ENCODE results near the gene ATP2B3.

Gene ATP2B3

DNA sequence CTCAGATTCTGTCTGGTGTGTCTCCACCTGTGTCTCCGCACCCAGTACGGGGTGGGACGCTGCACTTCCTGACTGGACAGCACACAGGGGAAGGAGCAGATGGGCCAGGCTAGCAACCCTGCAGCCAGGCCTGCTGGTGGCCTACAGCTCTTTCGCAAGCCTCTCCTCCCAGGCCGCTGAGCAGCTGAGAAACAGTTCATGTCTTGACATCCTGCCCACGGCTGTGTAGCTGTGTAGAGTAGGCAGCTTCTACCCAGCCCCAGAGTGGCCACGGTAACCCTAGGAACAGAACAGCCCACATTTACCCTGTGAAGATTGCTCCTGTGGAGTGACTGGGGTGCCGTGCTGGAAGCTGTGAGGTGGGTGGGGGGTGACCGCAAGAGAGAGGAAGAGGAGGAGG is 42.6 kb downstream of the ATP2B3 start:
- Histone ChIP-seq H3K4me3 (ENCODE audit: low read depth in 1 of 5, low read length in 5 of 5) (no peak overlapping the region), H3K9me3 (ENCODE audit: control insufficient read depth in 5 of 5, low read length in 5 of 5) (no peaks in the 10 kb centered on the region), H3K27me3 (ENCODE audit: control insufficient read depth in 5 of 5, insufficient read depth in 4 of 5, low read length in 5 of 5) (peaks cover 13 to 46% (median 34%) of the 10 kb centered on the region in 5 donors), H3K36me3 (ENCODE audit: control insufficient read depth in 5 of 5, insufficient read depth in 5 of 5, low read length in 5 of 5) (no peaks in the 10 kb centered on the region), H3K9ac (ENCODE audit: low read length in 5 of 5) (no peak overlapping the region), H3K27ac (ENCODE audit: low read depth, low read length) (no peak overlapping the region), H3K4me1 (ENCODE audit: control insufficient read depth in 5 of 5, insufficient read depth in 5 of 5, low read length in 5 of 5) (peaks cover 0 to 10% (median 6%) of the 10 kb centered on the region in 5 donors)

DNA sequence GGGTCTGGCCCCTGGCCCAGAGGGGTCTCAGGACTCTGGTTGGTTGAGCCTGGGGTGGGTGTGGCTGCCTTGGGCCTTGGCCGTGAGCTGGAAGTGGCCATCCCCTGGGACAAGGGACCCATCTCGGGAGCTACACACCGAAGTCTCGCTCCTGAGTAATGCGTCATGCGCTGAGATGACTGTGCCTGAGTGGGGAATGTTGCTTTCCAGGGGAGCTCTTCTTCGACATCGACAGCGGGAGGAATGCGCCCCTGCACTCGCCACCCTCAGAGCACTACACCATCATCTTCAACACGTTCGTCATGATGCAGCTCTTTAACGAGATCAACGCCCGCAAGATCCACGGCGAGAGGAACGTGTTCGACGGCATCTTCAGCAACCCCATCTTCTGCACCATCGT is 43.0 kb downstream of the ATP2B3 start:
- H3K36me3 ChIP-seq (ENCODE audit: control insufficient read depth in 5 of 5, insufficient read depth in 5 of 5, low read length in 5 of 5), result no peaks in the 10 kb centered on the region
- no peak overlapping the region for H3K4me3 ChIP-seq (ENCODE audit: low read depth in 1 of 5, low read length in 5 of 5)
- no peak overlapping the region for H3K9ac ChIP-seq (ENCODE audit: low read length in 5 of 5)
- no peak overlapping the region for H3K27ac ChIP-seq (ENCODE audit: low read depth, low read length)
- peaks cover 0 to 10% (median 6%) of the 10 kb centered on the region in 5 donors for H3K4me1 ChIP-seq (ENCODE audit: control insufficient read depth in 5 of 5, insufficient read depth in 5 of 5, low read length in 5 of 5)
- H3K27me3 ChIP-seq (ENCODE audit: control insufficient read depth in 5 of 5, insufficient read depth in 4 of 5, low read length in 5 of 5), result peaks cover 11 to 42% (median 33%) of the 10 kb centered on the region in 5 donors
- H3K9me3 ChIP-seq (ENCODE audit: control insufficient read depth in 5 of 5, low read length in 5 of 5), result no peaks in the 10 kb centered on the region

DNA sequence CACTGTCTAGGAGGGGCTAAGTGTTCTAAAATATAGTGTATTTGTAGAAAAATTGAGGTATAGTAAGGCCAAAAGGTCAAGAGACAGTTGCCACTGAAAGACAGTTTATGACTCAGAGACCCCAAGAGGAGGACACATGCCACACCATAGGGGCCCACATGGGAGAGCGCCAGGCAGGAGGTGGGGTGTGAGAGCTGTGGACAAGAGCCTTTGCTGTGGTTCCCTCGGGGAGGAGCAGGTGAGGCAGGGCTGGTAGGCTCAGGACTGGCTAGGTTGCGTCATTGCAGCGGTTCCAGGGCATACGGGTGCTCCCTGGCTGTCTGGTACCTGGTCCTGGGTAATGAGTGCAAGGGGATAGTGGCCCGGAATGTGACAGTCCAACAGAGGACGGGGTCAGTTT is 43.9 kb downstream of the ATP2B3 start:
- H3K4me3 ChIP-seq (ENCODE audit: low read depth in 1 of 5, low read length in 5 of 5), result no peak overlapping the region
- H3K9ac ChIP-seq (ENCODE audit: low read length in 5 of 5), result no peak overlapping the region
- peaks cover 0 to 10% (median 6%) of the 10 kb centered on the region in 5 donors for H3K4me1 ChIP-seq (ENCODE audit: control insufficient read depth in 5 of 5, insufficient read depth in 5 of 5, low read length in 5 of 5)
- no peaks in the 10 kb centered on the region for H3K36me3 ChIP-seq (ENCODE audit: control insufficient read depth in 5 of 5, insufficient read depth in 5 of 5, low read length in 5 of 5)
- H3K27ac ChIP-seq (ENCODE audit: low read depth, low read length), result no peak overlapping the region
- peaks cover 8 to 39% (median 30%) of the 10 kb centered on the region in 5 donors for H3K27me3 ChIP-seq (ENCODE audit: control insufficient read depth in 5 of 5, insufficient read depth in 4 of 5, low read length in 5 of 5)
- H3K9me3 ChIP-seq (ENCODE audit: control insufficient read depth in 5 of 5, low read length in 5 of 5), result no peaks in the 10 kb centered on the region

DNA sequence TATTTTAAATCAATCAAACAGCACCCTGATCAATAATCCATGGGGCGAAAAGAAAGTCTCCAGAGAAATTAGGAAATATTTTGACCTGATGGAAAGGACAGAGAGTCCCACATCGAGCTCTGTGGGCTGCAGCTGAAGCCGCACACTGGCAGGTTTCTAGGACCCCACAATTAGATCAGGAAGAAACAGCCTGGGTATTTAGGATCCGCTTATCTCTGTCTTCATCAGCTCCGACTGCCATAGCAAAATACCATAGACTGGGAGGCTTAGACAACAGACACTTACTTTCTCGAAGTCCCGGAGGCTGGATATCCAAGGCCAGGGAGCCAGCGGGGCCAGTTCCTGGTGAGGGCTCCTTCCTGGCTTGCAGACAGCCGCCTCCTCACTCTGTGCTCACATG is 45.1 kb downstream of the ATP2B3 start:
- Histone ChIP-seq H3K4me1 (ENCODE audit: control insufficient read depth in 5 of 5, insufficient read depth in 5 of 5, low read length in 5 of 5) (peaks cover 0 to 10% (median 6%) of the 10 kb centered on the region in 5 donors), H3K9ac (ENCODE audit: low read length in 5 of 5) (no peak overlapping the region), H3K4me3 (ENCODE audit: low read depth in 1 of 5, low read length in 5 of 5) (no peak overlapping the region), H3K27me3 (ENCODE audit: control insufficient read depth in 5 of 5, insufficient read depth in 4 of 5, low read length in 5 of 5) (peaks cover 0 to 35% (median 28%) of the 10 kb centered on the region in 5 donors), H3K9me3 (ENCODE audit: control insufficient read depth in 5 of 5, low read length in 5 of 5) (no peaks in the 10 kb centered on the region), H3K36me3 (ENCODE audit: control insufficient read depth in 5 of 5, insufficient read depth in 5 of 5, low read length in 5 of 5) (no peaks in the 10 kb centered on the region), H3K27ac (ENCODE audit: low read depth, low read length) (no peak overlapping the region)

DNA sequence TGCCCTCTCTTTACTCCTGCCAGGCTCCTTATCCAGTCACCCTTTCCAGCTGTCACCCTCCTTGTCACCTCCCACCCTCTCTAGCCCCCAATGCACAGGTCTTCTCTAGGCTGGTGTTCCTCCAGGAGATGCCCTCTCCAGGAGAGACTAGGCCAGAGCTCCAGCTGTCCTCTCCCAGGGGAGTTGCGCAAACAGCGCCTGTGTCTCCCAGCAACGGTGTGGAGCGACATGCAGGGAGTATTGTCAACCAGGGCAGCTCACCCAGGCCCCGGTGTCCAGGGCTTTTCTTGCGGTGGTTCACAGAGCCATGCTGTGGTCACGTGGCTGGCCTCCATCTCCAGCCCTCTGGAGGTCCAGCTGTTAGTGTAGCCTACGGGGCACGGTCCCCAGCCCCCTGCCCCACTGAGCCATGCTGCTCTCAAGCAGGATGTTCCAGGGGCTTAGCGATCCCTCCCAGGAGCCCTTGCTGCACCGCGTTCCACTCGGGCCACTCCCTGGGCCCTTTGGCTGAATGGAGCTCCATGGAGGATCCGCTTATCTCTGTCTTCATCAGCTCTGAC is 46.7 kb downstream of the ATP2B3 start:
- peaks cover 0 to 42% (median 38%) of the 10 kb centered on the region in 5 donors for H3K27me3 ChIP-seq (ENCODE audit: control insufficient read depth in 5 of 5, insufficient read depth in 4 of 5, low read length in 5 of 5)
- H3K27ac ChIP-seq (ENCODE audit: low read depth, low read length), result no peak overlapping the region

DNA sequence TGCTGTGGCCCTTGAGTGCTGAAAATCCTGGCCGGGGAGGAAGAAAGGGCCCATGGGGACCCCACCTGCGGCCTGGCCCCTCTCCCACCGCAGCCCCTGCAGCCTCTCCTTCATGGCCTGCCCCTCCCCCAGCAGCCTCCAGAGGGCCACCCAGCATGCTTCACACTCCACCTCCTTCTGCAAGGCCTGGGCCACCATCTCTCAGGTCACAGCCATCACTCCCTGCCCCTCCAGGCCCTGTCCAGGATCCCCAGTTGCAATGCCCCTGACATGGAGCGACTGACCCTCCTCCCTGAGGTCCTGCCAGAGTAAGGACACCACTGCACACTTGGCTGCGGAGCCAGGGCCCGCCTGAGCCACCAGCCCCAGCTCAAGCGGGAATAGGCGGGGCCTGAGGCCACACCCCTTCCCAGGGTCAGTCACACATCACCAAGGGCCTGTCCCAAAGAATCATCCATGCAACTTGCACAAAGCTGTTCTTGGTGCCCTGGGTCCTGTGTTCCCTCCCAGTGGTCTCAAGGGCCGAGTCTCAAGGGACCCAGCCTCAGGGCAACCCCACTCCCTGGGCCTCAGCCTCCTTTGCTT is 48.6 kb downstream of the ATP2B3 start:
- Histone ChIP-seq H3K4me1 (ENCODE audit: control insufficient read depth in 5 of 5, insufficient read depth in 5 of 5, low read length in 5 of 5) (peaks cover 0 to 4% (median 0%) of the 10 kb centered on the region in 5 donors), H3K4me3 (ENCODE audit: low read depth in 1 of 5, low read length in 5 of 5) (no peak overlapping the region), H3K27ac (ENCODE audit: low read depth, low read length) (no peak overlapping the region), H3K9ac (ENCODE audit: low read length in 5 of 5) (no peak overlapping the region), H3K9me3 (ENCODE audit: control insufficient read depth in 5 of 5, low read length in 5 of 5) (peaks cover 0 to 4% (median 0%) of the 10 kb centered on the region in 5 donors), H3K27me3 (ENCODE audit: control insufficient read depth in 5 of 5, insufficient read depth in 4 of 5, low read length in 5 of 5) (peaks cover 0 to 45% (median 37%) of the 10 kb centered on the region in 5 donors), H3K36me3 (ENCODE audit: control insufficient read depth in 5 of 5, insufficient read depth in 5 of 5, low read length in 5 of 5) (no peaks in the 10 kb centered on the region)

More for the DNA sequence above, 46.7 kb downstream of the ATP2B3 start:
- no peak overlapping the region for H3K4me3 ChIP-seq (ENCODE audit: low read depth in 1 of 5, low read length in 5 of 5)
- peaks cover 0 to 4% (median 0%) of the 10 kb centered on the region in 5 donors for H3K9me3 ChIP-seq (ENCODE audit: control insufficient read depth in 5 of 5, low read length in 5 of 5)
- peaks cover 0 to 10% (median 6%) of the 10 kb centered on the region in 5 donors for H3K4me1 ChIP-seq (ENCODE audit: control insufficient read depth in 5 of 5, insufficient read depth in 5 of 5, low read length in 5 of 5)
- no peak overlapping the region for H3K9ac ChIP-seq (ENCODE audit: low read length in 5 of 5)
- H3K36me3 ChIP-seq (ENCODE audit: control insufficient read depth in 5 of 5, insufficient read depth in 5 of 5, low read length in 5 of 5), result no peaks in the 10 kb centered on the region

DNA sequence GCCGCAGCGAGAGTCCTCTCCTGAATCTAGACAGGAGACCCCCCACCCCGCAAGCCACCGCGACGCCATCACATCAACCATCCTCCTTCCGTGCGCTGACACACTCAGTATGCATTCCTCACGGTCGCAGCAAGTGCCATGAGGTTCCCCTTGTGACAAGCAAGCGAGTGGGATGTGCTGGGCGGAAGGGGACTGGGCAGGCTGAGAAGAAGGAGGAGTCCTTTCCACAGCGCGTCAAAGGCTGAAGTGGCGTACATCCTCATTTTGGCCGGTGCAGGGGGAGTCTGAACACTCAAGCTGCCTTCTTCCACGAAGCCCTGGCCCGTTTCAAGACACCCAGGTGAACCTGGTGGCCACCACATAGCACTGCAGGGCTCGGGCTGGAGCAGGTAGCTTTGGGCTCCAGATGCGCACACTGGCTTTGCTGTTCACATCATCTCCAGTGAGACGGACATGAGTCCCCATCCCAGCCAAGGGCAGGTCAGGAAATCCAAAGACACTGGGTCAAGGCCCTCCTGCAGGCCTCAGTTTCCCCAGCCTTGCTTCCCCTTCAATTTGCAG is 51.1 kb downstream of the ATP2B3 start:
- no peak overlapping the region for H3K4me3 ChIP-seq (ENCODE audit: low read depth in 1 of 5, low read length in 5 of 5)
- no peak overlapping the region for H3K9ac ChIP-seq (ENCODE audit: low read length in 5 of 5)
- no peak overlapping the region for H3K27ac ChIP-seq (ENCODE audit: low read depth, low read length)
- H3K4me1 ChIP-seq (ENCODE audit: control insufficient read depth in 5 of 5, insufficient read depth in 5 of 5, low read length in 5 of 5), result peaks cover 0 to 11% (median 0%) of the 10 kb centered on the region in 5 donors
- peaks cover 0 to 4% (median 0%) of the 10 kb centered on the region in 5 donors for H3K9me3 ChIP-seq (ENCODE audit: control insufficient read depth in 5 of 5, low read length in 5 of 5)
- no peaks in the 10 kb centered on the region for H3K36me3 ChIP-seq (ENCODE audit: control insufficient read depth in 5 of 5, insufficient read depth in 5 of 5, low read length in 5 of 5)
- H3K27me3 ChIP-seq (ENCODE audit: control insufficient read depth in 5 of 5, insufficient read depth in 4 of 5, low read length in 5 of 5), result peaks cover 8 to 53% (median 37%) of the 10 kb centered on the region in 5 donors

DNA sequence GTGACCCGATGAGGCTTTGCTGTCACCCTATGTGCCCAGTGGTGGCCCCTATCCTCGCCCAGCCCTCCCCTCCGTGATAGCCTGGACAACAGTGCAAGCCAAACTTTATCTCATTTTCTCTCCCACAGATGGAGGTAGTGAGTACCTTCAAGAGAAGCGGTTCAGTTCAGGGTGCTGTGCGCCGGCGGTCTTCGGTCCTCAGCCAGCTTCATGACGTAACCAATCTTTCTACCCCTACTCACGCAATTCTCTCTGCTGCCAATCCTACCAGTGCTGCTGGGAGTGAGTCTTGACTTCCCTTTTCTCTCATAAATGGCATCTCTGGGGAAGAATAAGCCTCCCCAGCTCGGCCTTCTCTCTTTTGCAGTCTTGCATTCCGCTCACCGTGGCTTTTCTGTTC is 52.0 kb downstream of the ATP2B3 start:
- Histone ChIP-seq H3K4me1 (ENCODE audit: control insufficient read depth in 5 of 5, insufficient read depth in 5 of 5, low read length in 5 of 5) (peaks cover 0 to 12% (median 0%) of the 10 kb centered on the region in 5 donors), H3K27ac (ENCODE audit: low read depth, low read length) (no peak overlapping the region), H3K9me3 (ENCODE audit: control insufficient read depth in 5 of 5, low read length in 5 of 5) (peaks cover 0 to 4% (median 0%) of the 10 kb centered on the region in 5 donors), H3K36me3 (ENCODE audit: control insufficient read depth in 5 of 5, insufficient read depth in 5 of 5, low read length in 5 of 5) (no peaks in the 10 kb centered on the region), H3K27me3 (ENCODE audit: control insufficient read depth in 5 of 5, insufficient read depth in 4 of 5, low read length in 5 of 5) (peaks cover 8 to 59% (median 39%) of the 10 kb centered on the region in 5 donors), H3K9ac (ENCODE audit: low read length in 5 of 5) (no peak overlapping the region), H3K4me3 (ENCODE audit: low read depth in 1 of 5, low read length in 5 of 5) (no peak overlapping the region)

DNA sequence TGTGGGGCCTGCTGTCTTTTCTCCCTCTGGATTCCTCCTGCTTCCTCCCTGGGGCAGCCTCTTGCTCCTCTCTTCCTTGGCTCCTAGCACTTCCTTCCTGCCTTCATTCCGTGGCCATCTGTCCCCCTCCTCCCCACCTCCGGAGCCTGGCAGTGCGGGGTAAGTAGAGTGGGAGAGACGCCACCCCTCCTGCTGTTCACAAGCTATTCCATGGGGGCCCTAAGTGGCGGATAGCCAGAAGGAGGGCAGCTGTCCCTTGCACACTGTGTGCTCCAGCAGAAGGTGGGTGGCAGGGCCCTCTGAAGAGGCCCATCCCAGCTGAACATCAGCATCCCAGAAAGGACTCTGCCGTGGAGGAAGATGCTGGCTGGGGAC is 54.1 kb downstream of the ATP2B3 start:
- H3K27ac ChIP-seq (ENCODE audit: low read depth, low read length), result no peak overlapping the region
- no peak overlapping the region for H3K4me3 ChIP-seq (ENCODE audit: low read depth in 1 of 5, low read length in 5 of 5)
- no peaks in the 10 kb centered on the region for H3K36me3 ChIP-seq (ENCODE audit: control insufficient read depth in 5 of 5, insufficient read depth in 5 of 5, low read length in 5 of 5)
- H3K4me1 ChIP-seq (ENCODE audit: control insufficient read depth in 5 of 5, insufficient read depth in 5 of 5, low read length in 5 of 5), result peaks cover 0 to 12% (median 0%) of the 10 kb centered on the region in 5 donors
- H3K9me3 ChIP-seq (ENCODE audit: control insufficient read depth in 5 of 5, low read length in 5 of 5), result peaks cover 0 to 4% (median 0%) of the 10 kb centered on the region in 5 donors
- H3K9ac ChIP-seq (ENCODE audit: low read length in 5 of 5), result no peak overlapping the region
- H3K27me3 ChIP-seq (ENCODE audit: control insufficient read depth in 5 of 5, insufficient read depth in 4 of 5, low read length in 5 of 5), result peaks cover 8 to 67% (median 44%) of the 10 kb centered on the region in 5 donors

DNA sequence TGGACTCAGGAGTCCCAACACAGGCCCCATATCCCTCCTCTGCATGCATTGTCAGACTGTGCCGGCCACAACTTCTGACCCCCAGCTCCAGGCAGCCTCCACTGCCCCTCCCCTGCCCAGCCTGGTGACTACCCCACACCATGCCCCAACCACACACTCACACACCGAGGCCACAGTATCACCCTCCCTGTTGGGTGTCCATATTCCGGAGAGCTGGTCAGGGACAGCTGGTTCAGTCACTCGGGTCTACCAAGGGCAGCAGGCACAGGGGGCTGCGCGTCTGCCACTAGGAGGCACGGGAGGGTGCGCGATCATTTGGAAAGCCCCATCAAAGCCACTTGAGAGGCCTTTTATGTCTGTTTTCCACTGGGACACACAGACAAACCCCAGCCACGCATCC is 55.2 kb downstream of the ATP2B3 start:
- Histone ChIP-seq H3K4me3 (ENCODE audit: low read depth in 1 of 5, low read length in 5 of 5) (no peak overlapping the region), H3K9ac (ENCODE audit: low read length in 5 of 5) (no peak overlapping the region), H3K36me3 (ENCODE audit: control insufficient read depth in 5 of 5, insufficient read depth in 5 of 5, low read length in 5 of 5) (no peaks in the 10 kb centered on the region), H3K27ac (ENCODE audit: low read depth, low read length) (no peak overlapping the region), H3K9me3 (ENCODE audit: control insufficient read depth in 5 of 5, low read length in 5 of 5) (peaks cover 0 to 4% (median 0%) of the 10 kb centered on the region in 5 donors), H3K27me3 (ENCODE audit: control insufficient read depth in 5 of 5, insufficient read depth in 4 of 5, low read length in 5 of 5) (peaks cover 8 to 62% (median 41%) of the 10 kb centered on the region in 5 donors), H3K4me1 (ENCODE audit: control insufficient read depth in 5 of 5, insufficient read depth in 5 of 5, low read length in 5 of 5) (peaks cover 0 to 12% (median 0%) of the 10 kb centered on the region in 5 donors)

Data from subcutaneous abdominal adipose tissue (tissue), 5 donors.